Activated CD4-positive, CD25-positive, alpha-beta regulatory T cell treated with anti-CD3 and anti-CD28 coated beads, Interleukin-2, amount 50 U/mL, for 24 hours (primary cell): ENCODE results near the gene GPRC5B.

ENCODE experiments used
- ATAC-seq, 2 donors: fragments of 150-1000 bp; cut with Tn5 transposase; one replicate each; pipeline ENCODE4 v1.10.0; 2021; ENCODE audit warnings: mild to moderate bottlenecking in 1 of 2, moderate library complexity in 1 of 2

GPRC5B gene

DNA sequence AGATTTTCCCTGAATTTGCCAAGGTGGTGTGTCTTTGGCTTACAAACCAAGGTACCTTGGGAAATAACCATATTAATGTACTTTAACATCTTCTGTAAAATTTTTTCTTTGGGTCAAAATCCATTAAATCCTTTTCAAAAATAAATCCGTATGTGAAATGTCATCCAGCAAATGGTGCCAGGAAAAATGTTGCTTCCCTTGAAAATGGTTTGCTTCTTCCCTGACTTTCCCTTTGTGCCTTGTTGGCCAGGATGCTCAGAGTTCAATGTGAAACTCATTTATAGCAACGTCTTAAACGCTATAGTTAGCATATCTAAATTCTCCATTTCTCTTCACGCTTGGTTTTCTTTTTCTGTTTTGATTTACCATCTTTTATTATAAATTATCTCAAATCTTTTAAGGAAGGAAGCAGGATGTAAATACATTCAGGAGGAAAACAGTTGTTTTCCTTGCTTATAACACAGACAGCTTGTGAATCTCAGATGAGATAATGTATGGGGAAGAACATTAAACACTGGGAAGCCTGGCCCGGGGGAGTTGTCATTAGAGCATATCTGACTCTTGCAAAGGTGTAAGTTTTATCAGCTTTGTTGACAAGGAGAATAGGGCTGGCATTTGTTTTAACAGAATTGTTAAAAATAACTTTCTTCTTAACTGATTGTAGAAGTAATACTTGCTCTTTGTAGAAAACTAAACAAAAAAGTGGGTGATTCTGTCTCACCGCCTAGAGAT, 42.1 kb downstream of the GPRC5B start:
- no peak for ATAC-seq

DNA sequence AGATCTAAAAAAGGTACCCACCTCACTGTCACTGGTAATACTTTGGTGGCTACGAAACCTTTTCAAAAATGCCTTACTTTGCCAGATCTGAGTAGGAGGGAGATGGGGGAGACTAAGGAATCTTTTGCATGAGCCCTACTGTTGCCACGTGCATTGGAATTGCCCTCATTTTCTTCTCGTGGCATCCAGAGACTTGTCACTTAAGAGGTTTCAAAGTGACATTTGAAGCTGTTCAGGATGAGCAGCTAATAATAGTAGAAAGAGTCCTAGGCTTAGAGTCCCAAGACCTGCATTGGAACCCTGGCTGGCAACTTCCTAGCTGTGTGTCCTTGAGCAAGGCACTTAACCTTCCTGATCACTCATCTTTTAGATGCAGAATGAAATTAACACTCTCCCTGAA, 43.5 kb downstream of the GPRC5B start:
- ATAC-seq: no peak

DNA sequence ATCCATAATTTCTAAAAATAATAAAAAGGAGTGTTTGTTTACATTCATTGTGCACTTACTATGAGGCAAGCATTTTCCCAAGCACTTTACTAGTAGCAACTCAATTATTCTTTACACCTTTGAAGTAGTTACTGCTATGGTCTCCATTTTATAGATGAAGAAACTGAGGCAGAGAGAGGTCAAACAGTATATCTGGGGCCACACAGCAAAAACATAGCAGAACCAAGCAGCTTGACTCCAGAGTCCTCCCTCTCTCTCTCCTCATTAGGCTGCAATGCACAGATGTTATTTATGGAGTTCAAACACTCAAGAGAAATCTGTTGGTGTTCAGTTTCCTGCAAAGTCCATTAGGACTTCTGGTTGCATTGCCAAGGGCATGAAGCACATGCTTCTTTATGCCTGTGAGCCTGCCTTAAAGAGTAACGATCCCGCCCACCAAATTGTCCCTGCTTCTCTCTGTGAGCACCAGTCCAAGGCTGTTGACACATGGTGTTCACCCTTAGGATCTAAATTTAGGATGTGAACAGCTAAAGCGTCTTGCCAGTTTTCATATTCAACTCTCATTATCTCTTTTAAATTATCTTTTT, 44.0 kb downstream of the GPRC5B start:
- ATAC-seq: no peak

DNA sequence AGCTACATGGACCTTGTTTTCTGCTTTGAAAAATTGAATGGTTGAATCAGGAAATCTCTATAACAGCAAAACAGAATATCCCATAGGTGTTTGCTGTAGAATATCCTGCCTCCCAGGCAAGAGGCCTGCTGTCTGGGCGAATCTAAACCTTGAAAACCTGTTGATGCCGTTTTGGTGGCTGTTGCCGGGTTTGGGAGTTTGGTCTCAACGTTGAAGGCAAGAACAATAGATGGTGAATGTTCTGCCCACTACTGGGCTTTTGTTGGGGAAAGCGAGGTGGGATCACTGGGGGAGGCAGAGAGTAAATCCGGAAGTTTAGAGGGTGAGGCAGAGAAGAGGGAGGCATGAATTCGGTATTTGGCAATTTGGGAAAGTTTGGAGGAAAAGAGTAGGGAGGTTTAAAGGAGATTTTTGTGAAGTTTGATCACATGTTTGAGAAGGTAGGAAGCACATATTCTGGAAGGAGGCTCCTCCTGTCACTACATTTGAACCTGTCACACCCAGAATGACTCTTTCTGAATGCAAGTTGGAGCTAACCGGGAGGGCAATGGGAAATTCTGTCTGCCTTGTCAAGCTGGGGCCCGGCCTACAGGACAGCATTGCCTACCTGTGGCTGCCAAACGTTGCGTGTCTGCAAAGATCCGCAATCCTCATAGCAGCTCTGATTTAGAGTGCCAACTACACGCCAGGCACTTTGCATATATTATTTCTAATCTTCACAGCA, 46.5 kb downstream of the GPRC5B start:
- ATAC-seq: no peak

DNA sequence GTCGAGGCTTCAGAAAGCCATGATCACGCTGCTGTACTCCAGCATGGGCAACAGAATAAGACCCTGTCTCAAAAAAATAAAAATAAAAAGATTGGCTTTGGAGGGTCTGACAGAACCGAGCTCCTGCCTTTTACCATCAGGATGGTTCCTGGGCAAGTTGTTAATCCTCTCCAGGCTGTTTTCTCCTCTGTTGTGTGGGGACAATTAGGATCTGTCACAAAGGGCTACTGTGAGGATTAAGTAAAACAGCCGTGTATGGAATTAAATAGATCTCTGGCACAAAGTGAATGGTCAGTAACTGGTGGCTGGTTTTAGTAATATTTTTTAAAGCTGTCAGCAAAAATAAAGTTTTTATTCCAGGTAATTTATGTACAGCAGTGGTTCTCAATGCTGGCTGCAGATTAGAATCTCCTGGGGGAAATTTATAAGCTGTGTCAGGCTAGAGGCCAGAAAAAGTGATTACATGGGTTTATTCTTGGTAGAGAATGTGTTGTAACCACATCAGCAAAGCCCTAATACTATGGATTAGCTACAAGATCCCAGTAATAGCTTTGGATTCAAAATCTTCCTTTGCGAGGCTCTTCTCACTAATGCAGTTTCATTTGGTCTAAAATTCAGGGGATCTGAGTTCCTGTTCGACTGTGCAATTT, 47.2 kb downstream of the GPRC5B start:
- no peak for ATAC-seq

DNA sequence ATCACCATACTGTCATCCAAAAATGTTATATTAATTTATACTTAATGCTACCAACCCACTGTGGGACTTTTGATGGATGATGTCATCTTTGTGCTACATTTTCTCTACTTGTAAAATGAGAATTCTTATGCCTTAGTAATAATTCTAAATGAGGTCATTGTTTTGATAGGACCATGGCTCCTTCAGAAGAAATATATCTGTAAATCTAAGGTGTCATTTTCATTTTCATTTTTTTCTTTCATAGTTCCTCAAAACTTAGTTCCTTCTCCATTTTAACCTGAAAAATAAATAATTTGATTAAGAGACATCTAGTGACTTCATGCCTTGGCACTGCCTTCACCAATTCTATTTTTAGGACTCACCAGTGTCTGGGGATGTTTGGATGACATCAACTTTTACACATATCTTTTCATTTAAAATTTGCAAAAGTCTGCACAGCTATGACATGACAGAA, 48.7 kb downstream of the GPRC5B start:
- no peak for ATAC-seq

DNA sequence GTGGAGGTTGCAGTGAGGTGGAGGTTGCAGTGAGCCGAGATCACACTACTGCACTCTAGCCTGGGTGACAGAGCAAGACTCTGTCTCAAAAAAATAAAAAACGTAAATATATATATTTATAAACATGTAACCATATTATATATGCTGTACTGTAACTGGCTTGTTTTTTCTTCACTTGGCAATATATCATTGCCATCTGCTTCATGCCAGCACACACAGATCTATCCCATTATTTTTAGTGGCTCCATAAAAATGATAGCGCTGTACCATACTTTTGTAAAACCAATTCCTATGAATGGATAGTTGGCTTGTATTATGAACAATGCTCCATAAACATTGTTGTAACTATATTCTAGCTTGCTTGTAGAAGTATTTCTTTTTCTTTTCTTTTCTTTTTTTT, 49.5 kb downstream of the GPRC5B start:
- ATAC-seq: no peak

DNA sequence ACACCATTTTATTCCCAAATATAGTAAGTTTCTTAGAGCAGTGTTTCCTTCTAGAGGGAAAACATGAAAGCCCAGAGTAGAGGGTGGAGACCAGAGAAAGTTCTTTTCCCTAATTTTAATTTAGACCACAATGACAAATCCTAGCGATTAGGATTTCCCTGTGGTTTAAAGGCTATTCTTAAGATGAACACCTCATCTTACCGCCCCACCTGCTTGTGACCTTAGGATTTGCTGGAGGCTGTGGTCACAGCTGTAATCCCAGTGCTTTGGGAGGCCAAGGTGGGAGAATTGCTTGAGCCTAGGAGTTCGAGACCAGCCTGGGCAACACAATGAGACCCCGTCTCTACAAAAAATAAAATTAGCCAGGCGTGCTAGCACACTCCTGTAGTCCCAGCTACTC, 51.1 kb downstream of the GPRC5B start:
- no peak for ATAC-seq

DNA sequence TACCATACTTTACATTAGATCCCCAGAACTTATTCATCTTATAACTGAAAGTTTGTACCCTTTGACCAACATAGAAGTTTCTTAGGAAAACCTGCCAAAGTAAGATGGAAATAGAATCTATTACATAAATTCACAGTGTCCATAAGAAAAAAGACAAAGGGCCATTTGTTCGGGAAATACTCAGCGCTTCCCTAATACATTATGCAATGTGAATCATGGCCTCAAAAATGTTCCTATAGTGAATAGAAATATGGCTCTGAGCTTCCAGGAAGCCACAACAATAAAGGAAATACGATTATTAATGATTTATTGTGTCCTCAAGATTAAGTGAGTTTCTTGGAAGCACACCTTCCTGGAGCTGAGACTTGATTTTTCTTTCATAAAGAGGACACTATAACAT, 51.5 kb downstream of the GPRC5B start:
- no peak for ATAC-seq

DNA sequence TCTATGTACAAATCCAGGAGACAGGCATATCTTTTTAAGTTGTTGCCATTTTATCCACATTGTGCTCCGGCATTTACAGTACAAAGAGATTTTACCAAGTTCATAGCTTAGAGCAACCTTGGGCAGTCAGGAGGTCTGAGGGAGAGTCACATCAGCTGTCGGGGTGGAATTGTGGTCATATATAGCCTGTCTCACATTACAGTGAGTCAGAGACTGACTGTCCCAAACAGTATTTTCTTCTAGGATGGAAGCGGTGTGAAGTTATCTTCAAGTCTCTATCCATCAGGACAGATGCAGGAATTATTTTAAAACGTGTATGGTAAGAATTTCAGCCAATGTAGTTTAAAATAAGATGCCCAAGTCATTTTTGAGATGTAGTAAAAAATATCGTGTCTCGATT, 53.0 kb downstream of the GPRC5B start:
- no peak for ATAC-seq

DNA sequence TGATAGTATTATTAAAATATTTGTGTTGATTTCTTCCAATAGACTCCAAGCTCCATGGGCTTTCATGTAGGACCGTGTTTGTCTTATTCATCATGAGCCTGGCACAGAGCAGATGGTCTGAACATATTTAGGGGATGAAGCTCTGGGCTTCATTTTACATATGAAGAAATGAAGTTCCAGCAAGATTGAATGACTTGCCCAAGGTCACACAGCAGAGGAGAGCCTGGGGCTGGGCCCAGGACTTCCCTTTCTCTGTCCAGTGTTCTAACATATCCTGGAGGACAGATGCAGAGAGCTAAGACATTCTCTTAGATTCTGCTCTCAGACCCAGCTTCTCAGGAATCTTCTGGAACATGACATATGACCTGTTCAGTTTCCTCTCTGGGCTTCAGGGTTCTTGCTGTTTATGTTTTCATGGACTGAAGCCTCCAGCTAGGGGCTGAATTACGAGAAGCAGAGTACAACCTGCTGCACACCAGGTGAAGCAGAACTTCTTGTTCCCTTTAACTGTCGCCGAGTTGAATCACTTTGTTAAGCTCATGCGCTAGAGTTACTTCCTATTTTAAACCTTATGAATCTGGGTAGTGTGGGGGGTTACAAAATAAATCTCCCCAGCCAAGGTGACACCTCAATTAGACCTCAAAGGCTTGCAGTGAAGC, 53.6 kb downstream of the GPRC5B start:
- ATAC-seq: no peak

DNA sequence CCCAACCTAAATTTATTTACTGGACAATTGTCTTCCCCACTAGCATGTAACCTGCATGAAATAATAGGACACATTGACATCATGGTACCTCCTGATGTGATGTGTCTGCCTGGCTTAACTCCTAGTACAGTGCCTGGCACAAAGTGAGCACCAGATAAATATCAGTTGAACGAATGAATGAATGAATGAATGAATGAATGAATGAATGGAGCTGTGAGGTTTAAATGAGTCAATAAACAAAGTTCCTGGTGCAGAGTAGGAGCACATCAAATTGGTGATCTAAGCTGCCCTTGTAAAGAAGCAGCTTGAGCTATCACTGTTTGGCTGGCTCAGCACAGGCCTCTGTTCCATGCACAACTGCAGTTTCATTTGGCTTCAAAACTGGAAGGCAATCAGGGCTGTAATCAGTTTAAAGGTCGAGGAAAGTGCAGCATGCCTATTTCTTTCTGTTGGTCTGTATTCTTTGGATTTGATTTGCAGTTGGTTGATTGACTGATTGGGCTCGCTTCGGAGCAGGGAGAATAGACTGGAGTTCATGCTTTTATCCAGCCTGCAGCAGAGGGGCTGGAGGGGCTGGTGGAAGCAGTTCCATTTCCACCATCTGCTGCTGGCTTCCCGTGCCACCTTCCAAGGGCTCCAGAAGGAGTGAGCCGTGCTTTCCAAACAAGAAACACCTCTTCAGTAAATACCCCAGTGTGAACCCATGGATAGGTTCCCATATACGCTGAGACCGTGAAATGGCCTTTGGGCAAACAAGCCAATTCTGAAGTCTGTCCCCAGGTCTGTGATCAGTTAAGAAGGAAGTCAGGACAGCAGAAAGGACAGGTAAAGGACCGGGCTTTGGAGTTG, 54.6 kb downstream of the GPRC5B start:
- ATAC-seq: no peak

DNA sequence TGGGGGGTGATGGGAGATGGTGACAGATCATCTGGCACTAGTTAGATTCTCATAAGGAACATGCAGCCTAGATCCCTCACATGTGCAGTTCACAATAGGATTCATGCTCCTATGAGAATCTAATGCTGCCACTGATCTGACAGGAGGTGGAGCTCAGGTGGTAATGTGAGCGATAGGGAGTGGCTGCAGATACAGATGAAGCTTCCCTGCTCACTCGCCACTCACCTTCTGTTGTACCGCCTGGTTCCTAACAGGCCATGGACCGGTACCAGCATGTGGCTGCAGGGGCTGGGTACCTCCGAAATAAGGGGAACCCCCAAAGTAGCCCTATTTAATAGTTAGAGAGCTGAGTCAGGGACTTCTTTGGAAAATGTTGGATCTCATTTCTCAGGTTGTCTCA, 60.4 kb downstream of the GPRC5B start:
- ATAC-seq: no peak

DNA sequence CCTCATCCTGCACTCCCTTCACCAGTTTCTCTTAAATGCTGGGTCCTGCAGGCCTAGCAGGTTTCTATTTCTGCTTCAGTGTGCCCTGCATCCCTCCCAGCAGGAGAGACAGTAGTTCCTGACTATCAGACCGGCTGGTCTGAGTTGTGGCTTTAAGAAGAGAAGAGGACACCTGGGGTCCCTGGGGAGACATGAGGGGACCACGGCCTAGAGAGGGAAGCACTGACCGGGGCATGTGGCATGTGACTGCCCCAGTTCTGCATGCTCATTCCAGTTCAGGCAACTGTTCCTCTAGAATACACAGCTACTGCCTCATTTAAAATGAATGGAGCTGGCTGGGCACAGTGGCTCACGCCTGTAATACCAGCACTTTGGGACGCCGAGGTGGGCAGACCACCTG, 61.3 kb downstream of the GPRC5B start:
- no peak for ATAC-seq

DNA sequence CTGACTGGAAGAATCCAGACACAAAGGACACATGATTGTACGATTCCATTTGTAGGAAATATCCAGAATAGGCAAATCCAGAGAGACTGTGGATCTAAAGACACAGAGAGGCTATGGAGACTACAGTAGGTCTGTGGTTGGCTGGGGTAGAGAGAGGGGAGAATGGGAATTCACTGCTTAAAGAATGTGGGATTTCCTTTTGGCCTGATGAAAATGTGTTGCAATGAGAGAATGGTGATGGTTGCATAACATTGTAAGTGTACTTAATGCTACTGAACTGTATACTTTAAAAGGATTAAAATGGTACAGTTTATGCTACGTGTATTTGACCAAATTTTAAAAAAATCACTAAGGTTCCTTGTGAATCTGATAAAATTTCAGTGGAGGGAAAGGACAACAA, 62.1 kb downstream of the GPRC5B start:
- ATAC-seq: no peak

DNA sequence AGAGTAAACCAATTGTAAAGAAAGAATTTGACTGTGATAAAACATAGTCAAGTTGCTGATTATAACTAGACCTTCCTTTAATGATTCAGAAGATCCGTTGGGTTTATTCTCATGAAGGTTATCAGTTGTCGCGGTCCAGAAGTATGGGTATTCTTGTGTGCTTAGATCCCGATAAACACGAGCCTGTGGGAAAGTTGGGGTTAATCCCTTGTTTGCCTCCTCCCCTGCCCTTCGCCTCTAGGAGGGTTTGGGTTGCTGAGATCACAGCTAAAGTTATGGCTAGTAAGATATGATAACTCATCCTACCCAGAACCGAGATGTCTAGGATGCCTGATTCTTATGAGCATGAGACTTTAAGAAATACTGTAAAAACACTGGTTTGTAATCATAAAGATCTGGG, 66.8 kb downstream of the GPRC5B start:
- ATAC-seq: no peak

DNA sequence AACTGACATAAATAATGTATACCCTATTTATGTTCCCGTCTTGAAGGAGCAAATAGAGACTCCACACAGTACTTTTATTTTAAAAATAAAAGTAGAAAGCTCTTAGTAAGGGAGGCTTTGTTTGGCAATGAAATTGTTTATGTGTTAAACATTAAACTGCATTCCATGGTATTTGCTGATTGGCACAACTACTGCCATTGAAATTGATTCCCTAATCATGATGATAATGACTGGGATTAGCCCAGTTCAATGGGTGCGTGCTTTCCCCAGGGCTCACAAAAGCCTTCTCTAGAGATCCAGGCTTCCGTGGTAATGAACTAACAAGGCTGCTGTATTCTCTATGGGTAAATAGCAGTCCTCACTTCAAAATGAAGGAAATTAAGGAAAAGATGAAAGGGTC, 67.5 kb downstream of the GPRC5B start:
- ATAC-seq: no peak

DNA sequence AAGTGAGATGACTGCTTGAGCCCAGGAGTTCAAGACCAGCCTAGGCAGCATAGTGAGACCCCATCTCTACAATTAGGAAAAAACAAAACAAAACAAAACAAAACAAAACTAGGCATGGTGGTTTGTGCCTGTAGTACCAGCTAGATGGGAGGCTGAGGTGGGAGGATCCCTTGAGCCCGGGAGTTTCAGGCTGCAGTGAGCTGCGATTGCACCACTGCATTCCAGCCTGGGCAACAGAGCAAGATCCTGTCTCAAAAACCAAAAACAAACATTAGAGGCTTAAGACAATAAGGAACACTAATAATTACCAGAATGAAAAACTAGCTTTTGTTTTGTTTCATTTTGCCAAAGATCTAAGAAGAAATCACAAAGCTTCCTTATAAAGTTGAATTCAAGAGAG, 69.2 kb downstream of the GPRC5B start:
- no peak for ATAC-seq

DNA sequence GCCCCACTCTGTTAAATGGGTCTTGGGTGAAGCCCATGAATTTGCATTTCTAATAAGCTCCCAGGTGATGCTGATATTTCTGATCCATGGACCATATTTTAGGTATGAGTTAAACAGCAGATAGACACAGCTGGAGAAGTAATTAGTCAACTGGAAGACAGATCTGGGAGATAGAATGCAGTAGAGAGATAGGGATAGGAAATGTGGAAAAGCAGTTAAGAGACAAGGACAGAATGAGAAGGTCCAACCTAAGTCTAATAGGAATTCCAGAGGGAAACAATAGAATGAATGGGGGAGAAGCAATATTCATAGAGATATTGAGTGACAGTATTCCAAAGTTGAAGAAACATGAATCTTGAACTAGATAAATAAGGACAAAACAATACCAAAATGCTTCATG, 71.7 kb downstream of the GPRC5B start:
- no peak for ATAC-seq

DNA sequence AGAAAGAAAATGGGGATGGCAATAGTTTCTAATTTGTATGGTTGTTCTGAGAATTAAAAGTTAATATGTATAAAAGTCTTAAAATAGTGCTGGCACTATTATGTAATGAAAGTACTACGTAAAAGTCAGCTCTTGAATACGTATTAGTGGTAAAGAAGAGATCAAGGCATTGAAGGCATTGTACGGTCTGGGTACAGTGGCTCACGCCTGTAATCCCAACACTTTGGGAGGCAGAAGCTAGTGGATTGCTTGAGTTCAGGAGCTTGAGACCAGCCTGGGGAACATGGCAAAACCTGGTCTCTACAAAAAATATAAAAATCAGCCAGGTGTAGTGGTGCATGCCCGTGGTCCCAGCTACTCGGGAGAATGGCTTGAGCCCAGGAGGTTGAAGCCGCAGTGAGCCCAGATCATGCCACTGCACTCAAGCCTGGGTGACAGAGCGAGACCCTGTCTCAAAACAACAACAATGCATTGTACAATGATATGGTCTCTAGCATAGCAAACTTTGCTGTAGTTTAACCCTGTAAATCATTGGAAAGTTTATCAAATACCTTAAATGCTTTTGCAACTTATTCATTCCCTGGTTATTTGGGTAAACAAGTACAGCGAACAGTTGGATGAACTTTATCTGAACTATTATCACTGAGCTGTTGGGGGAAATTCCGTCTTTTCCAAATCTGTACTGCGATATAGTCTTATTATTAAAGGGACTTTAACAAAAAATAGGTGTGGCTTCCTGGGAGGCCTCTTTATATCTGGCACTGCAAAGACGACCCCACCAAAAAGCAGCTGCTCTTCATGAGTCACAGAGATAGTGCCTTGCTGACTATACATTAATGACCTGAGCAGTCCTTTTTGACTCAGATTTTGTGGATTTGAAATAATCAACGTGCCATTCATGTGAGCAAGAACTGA, 73.6 kb downstream of the GPRC5B start:
- ATAC-seq: no peak

DNA sequence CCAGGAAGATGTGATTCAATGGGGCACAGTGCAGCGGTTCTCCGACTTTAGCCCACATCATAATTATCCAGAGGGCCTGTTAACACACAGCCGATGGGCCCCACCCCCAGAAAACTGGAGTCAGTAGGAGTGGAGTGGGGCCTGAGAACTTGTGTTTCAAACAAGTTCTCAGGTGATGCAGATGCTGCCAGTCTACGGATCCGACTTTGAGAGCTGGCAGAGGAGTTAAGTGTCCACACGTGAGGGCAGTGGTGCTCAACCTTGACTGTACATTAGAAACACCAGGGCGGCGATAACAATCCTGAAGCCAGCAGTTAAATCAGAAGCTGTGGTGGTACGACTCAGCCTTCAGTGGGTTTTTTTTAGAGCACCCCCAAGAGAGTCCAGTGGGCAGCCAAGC, 75.0 kb downstream of the GPRC5B start:
- ATAC-seq: no peak
